Liver (tissue), 9 donors: ENCODE results near the gene PRSS58. TPM values are rescaled to one million over a fixed set of nuclear protein-coding genes. Genes with fewer than 3 reads are reported as not detected.

Experiments used
- DNase-seq: peaks from one replicate; pipeline ENCODE4 v3.0.0-alpha.2; 2017; ENCODE audit warnings: low spot score
- H3K27ac ChIP-seq, 2 donors: one replicate each; pipeline ENCODE4 v1.7.0; 2013; ENCODE audit warnings: inconsistent platforms in 2 of 2, low read length in 2 of 2, control low read depth in 1 of 2, low read depth in 1 of 2, mild to moderate bottlenecking in 1 of 2
- H3K27me3 ChIP-seq, 4 donors: one replicate each; pipeline versions ENCODE4 v1.6.1 to v1.7.0; 2013; ENCODE audit warnings: low read length in 3 of 4, inconsistent platforms in 1 of 4, mild to moderate bottlenecking in 1 of 4, moderate library complexity in 1 of 4; ENCODE audit not compliant: control insufficient read depth in 4 of 4, insufficient read depth in 4 of 4
- H3K36me3 ChIP-seq, 4 donors: one replicate each; pipeline versions ENCODE4 v1.6.1 to v1.7.0; 2013; ENCODE audit warnings: low read length in 3 of 4, mild to moderate bottlenecking in 3 of 4, low read depth in 1 of 4, moderate library complexity in 1 of 4; ENCODE audit not compliant: control insufficient read depth in 4 of 4, insufficient read depth in 3 of 4
- H3K4me1 ChIP-seq, 4 donors: one replicate each; pipeline versions ENCODE4 v1.6.1 to v1.7.0; 2013; ENCODE audit warnings: low read length in 3 of 4, mild to moderate bottlenecking in 3 of 4, moderate library complexity in 1 of 4; ENCODE audit not compliant: control insufficient read depth in 4 of 4, insufficient read depth in 4 of 4
- H3K4me3 ChIP-seq, 3 donors: one replicate each; pipeline versions ENCODE4 v1.6.1 to v1.7.0; 2013; ENCODE audit warnings: low read length in 3 of 3, control low read depth in 1 of 3, low read depth in 1 of 3, mild to moderate bottlenecking in 1 of 3
- H3K9ac ChIP-seq, 2 donors: one replicate each; pipeline ENCODE4 v1.7.0; 2013; ENCODE audit warnings: low read length in 2 of 2, mild to moderate bottlenecking in 2 of 2, moderate library complexity in 2 of 2, control low read depth in 1 of 2, low read depth in 1 of 2
- H3K9me3 ChIP-seq, 4 donors: one replicate each; pipeline versions ENCODE4 v1.6.1 to v1.7.0; 2013; ENCODE audit warnings: low read length in 3 of 4; ENCODE audit not compliant: control insufficient read depth in 4 of 4
- ATF3 ChIP-seq: IDR thresholded peaks from 2 replicates; pipeline ENCODE4 v1.6.1; 2016; ENCODE audit warnings: antibody characterized with exemption
- CTCF ChIP-seq: fragments of 150-350 bp; IDR thresholded peaks from 2 replicates; pipeline ENCODE4 v1.5.1; 2017; ENCODE audit warnings: improper control_type of control experiment, low read depth, low read length; ENCODE audit not compliant: missing input control
- EGR1 ChIP-seq, 2 donors: IDR thresholded peaks; 2 replicates each; pipeline ENCODE4 v1.6.1; 2016 to 2018; ENCODE audit warnings: antibody characterized with exemption in 2 of 2, low read depth in 2 of 2
- FOXA2 ChIP-seq: IDR thresholded peaks from 2 replicates; pipeline ENCODE4 v1.6.1; 2016; ENCODE audit warnings: antibody characterized with exemption
- GABPA ChIP-seq, 2 donors: IDR thresholded peaks in 1 of 2; conservative IDR thresholded peaks in 1 of 2; 2 replicates each; pipeline ENCODE4 v1.6.1; 2016; ENCODE audit warnings: antibody characterized with exemption in 2 of 2, mild to moderate bottlenecking in 1 of 2, moderate library complexity in 1 of 2
- HNF4A ChIP-seq, 2 donors: conservative IDR thresholded peaks; 2 replicates each; pipeline ENCODE4 v1.6.1; 2016; ENCODE audit warnings: antibody characterized with exemption in 2 of 2, mild to moderate bottlenecking in 2 of 2
- HNF4G ChIP-seq: IDR thresholded peaks from 2 replicates; pipeline ENCODE4 v1.6.1; 2016; ENCODE audit warnings: antibody characterized with exemption
- REST ChIP-seq: IDR thresholded peaks from 2 replicates; pipeline ENCODE4 v1.6.1; 2016; ENCODE audit warnings: antibody characterized with exemption, mild to moderate bottlenecking
- RXRA ChIP-seq, 2 donors: IDR thresholded peaks; 2 replicates each; pipeline ENCODE4 v1.6.1; 2017 to 2018; ENCODE audit warnings: antibody characterized with exemption in 2 of 2, mild to moderate bottlenecking in 1 of 2
- SP1 ChIP-seq: IDR thresholded peaks from 2 replicates; pipeline ENCODE4 v1.6.1; 2018; ENCODE audit warnings: antibody characterized with exemption, mild to moderate bottlenecking
- YY1 ChIP-seq: IDR thresholded peaks from 2 replicates; pipeline ENCODE4 v1.6.1; 2016; ENCODE audit warnings: antibody characterized with exemption, mild to moderate bottlenecking
- WGBS: extraction: QIAGEN DNeasy Blood & Tissue Kit; methylation state at CpG from one replicate; pipeline ENCODE4 v1.1.7; 2013; 5-methylcytosine and 5-hydroxymethylcytosine counted together
- polyA plus RNA-seq, 2 donors: library from polyadenylated mRNA; stranded (reverse) in 1 of 2; unstranded in 1 of 2; fragments of 200-250 nt in 1 of 2; fragments of >200 nt in 1 of 2; fragmentation: Nextera tagmentation in 1 of 2; extraction: Ambion mirVana in 1 of 2; gene quantifications; one replicate each; pipeline versions ENCODE4 v1.2.1 to v1.2.3, GENCODE V29; 2013 to 2015
- total RNA-seq, 2 donors: library from RNA; depleted of rRNA; stranded (reverse); fragments of >200 nt; gene quantifications; one replicate each; pipeline ENCODE4 v1.2.3, GENCODE V29; 2014
- TF ChIP-seq, protein P1 (sequence below): IDR thresholded peaks from 2 replicates; pipeline ENCODE4 v1.6.1; 2016; ENCODE audit warnings: antibody characterized with exemption
- TF ChIP-seq, protein P2 (sequence below): IDR thresholded peaks from 2 replicates; pipeline ENCODE4 v1.6.1; 2016; ENCODE audit warnings: antibody characterized with exemption
- donor health status: healthy.
- donor health status: healthy.
- donor health status: healthy.
- donor health status: healthy.
- donor health status: healthy.

The PRSS58 gene
- total and polyA plus RNA-seq, 4 donors: not detected

- TF ChIP-seq, protein P1, sequence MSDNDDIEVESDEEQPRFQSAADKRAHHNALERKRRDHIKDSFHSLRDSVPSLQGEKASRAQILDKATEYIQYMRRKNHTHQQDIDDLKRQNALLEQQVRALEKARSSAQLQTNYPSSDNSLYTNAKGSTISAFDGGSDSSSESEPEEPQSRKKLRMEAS: no peak
- no peak for TF ChIP-seq RXRA (IDR thresholded peaks at IDR 0.05)
- H3K4me1 ChIP-seq: no peaks in the 10 kb centered on the region
- WGBS: 71% methylated on average over 3 of the region's 3 CpGs
- H3K9ac ChIP-seq: no peak overlapping the region
- no peaks in the 10 kb centered on the region for H3K36me3 ChIP-seq
- H3K4me3 ChIP-seq: no peak overlapping the region
- peaks cover 0 to 2% (median 0%) of the 10 kb centered on the region in 4 donors for H3K27me3 ChIP-seq
- no peak for DNase-seq
- no peak overlapping the region for H3K27ac ChIP-seq
- peaks cover 0 to 16% (median 1%) of the 10 kb centered on the region in 4 donors for H3K9me3 ChIP-seq
Observed at GRCh38 chr7:142275028-142275427, 17.2 kb upstream of the PRSS58 start.

GRCh38 chr7:142272841-142273240, 15.0 kb upstream of the PRSS58 start:
- Histone ChIP-seq H3K36me3 (no peaks in the 10 kb centered on the region), H3K4me3 (no peak overlapping the region), H3K4me1 (no peaks in the 10 kb centered on the region), H3K9me3 (peaks cover 0 to 16% (median 1%) of the 10 kb centered on the region in 4 donors), H3K27ac (no peak overlapping the region), H3K27me3 (peaks cover 0 to 2% (median 0%) of the 10 kb centered on the region in 4 donors), H3K9ac (no peak overlapping the region)
- TF ChIP-seq ATF3: no peak
- TF ChIP-seq, protein P1: no peak
- no peak for TF ChIP-seq HNF4G
- TF ChIP-seq FOXA2: no peak
- TF ChIP-seq CTCF: no peak
- no peak for TF ChIP-seq YY1
- TF ChIP-seq EGR1 (IDR thresholded peaks at IDR 0.05; ENCODE audit: low read depth in 2 of 2): no peak
- TF ChIP-seq SP1: no peak
- TF ChIP-seq GABPA (IDR thresholded peaks at IDR 0.05 in 1 of 2, conservative IDR thresholded peaks at IDR 0.05 in 1 of 2): no peak
- TF ChIP-seq, protein P2, sequence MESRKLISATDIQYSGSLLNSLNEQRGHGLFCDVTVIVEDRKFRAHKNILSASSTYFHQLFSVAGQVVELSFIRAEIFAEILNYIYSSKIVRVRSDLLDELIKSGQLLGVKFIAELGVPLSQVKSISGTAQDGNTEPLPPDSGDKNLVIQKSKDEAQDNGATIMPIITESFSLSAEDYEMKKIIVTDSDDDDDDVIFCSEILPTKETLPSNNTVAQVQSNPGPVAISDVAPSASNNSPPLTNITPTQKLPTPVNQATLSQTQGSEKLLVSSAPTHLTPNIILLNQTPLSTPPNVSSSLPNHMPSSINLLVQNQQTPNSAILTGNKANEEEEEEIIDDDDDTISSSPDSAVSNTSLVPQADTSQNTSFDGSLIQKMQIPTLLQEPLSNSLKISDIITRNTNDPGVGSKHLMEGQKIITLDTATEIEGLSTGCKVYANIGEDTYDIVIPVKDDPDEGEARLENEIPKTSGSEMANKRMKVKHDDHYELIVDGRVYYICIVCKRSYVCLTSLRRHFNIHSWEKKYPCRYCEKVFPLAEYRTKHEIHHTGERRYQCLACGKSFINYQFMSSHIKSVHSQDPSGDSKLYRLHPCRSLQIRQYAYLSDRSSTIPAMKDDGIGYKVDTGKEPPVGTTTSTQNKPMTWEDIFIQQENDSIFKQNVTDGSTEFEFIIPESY: no peak
- TF ChIP-seq RXRA (IDR thresholded peaks at IDR 0.05): no peak
- TF ChIP-seq HNF4A (conservative IDR thresholded peaks at IDR 0.05): no peak
- TF ChIP-seq REST: no peak
- WGBS: 72% methylated on average over 2 of the region's 2 CpGs
- DNase-seq: no peak
